Activated CD4-positive, alpha-beta T cell treated with anti-CD3 and anti-CD28 coated beads, Interleukin-2, amount 50 U/mL, for 24 hours (primary cell): ENCODE data around the gene FIGNL1.

Source experiments
- DNase-seq, 2 donors: peaks; one replicate each; pipeline ENCODE4 v3.0.0-alpha.2; 2020; ENCODE audit warnings: low read depth in 1 of 2, low spot score in 1 of 2

Gene FIGNL1

DNA sequence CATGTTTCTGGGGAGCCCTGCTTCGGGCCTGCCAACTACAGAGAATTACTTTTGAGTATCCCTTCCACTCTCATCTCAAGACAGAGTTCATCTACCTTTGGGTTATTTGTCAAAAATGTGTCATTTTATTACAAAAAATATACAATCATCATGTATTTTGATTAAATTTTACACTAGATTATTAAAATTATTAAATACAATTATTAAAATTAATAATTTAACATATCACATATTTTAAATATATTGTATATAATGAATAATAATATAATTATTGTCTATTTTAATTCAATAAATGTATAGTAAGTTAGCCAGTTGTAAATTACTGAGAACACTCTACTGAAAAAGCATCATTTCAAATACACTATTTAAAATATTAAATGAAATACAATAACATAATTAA is 50.9 kb downstream of the FIGNL1 start:
- no peak for DNase-seq

GRCh38 chr7:50397971-50398324 is 52.2 kb downstream of the FIGNL1 start:
- no peak for DNase-seq

- DNase-seq, result peak in 1 of 2 donors; percentile 49
Measured at GRCh38 chr7:50397320-50397970, 52.7 kb downstream of the FIGNL1 start.

DNA sequence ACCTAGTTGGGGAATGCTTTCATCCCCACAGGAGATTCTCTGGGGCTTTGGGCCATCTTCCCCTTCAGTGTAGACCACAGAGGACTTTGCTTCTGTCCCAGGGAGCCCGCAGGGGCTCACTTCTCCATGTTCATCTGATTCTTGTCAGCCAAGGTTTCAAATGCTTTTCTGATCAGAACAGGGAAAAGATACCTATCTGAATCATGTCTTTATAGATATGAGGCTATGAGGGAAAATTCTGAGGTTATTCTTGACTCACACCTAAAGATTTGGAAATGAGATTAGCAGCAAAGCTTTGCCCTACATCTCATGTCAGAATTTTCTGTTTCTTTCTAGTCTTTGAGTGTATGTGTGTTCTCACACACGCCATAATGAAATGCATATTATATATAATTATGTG is 53.3 kb downstream of the FIGNL1 start:
- no peak for DNase-seq

DNA sequence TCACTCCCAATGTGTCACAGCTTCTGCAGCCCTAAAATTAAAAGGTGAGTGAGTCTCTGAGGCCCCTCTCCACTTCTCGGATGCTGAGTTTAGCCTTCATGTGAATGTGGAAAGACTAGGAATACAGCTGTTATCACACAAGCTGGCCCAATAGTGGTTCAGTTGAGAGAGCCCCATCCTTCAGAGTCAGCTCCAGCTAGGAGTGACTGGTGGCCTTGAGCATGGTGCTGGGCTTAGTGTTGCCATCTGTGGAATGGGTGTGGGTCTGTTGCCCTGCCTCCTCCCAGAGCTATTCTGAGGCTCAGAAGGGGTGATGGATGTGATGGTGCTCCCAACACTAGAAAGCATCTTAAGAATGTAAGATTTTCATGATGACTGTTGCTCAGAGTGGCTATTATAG is 55.8 kb downstream of the FIGNL1 start:
- DNase-seq, result no peak
